WTC11 (cell line): Measurements from ENCODE around the gene ASB17.
A peak's percentile ranks its signal among the peaks of the same experiment; 100 is the strongest.

ENCODE experiments used
- ATF2 ChIP-seq: sonication (generic); formaldehyde crosslinking; IDR thresholded peaks from 2 replicates; pipeline ENCODE4 v1.8.1; 2022; ENCODE audit warnings: low read depth, missing genetic modification reagents, borderline replicate concordance
- ATF3 ChIP-seq: sonication (generic); formaldehyde crosslinking; conservative IDR thresholded peaks from 2 replicates; pipeline ENCODE4 v1.8.1; 2022; ENCODE audit warnings: mild to moderate bottlenecking, missing genetic modification reagents
- CREM ChIP-seq: sonication (generic); formaldehyde crosslinking; IDR thresholded peaks from 2 replicates; pipeline ENCODE4 v1.8.1; 2022; ENCODE audit warnings: mild to moderate bottlenecking, missing genetic modification reagents, moderate library complexity
- CTCF ChIP-seq: fragments of 200-600 bp; IDR thresholded peaks from 2 replicates; pipeline ENCODE4 v1.8.0; 2022; ENCODE audit warnings: antibody characterized with exemption
- EMX1 ChIP-seq: fragments of 250-450 bp; sonication (Bioruptor Pico); IDR thresholded peaks from 2 replicates; pipeline ENCODE4 v1.8.0; 2021; ENCODE audit warnings: mild to moderate bottlenecking
- MYBL2 ChIP-seq: sonication (generic); formaldehyde crosslinking; IDR thresholded peaks from 2 replicates; pipeline ENCODE4 v1.8.1; 2023; ENCODE audit warnings: mild to moderate bottlenecking, moderate library complexity, missing genetic modification reagents
- NR3C1 ChIP-seq: sonication (generic); formaldehyde crosslinking; conservative IDR thresholded peaks from 2 replicates; pipeline ENCODE4 v1.8.1; 2023; ENCODE audit warnings: low read depth, mild to moderate bottlenecking, missing genetic modification reagents
- SMAD3 ChIP-seq: sonication (generic); formaldehyde crosslinking; IDR thresholded peaks from 2 replicates; pipeline ENCODE4 v1.8.0; 2022; ENCODE audit warnings: missing genetic modification reagents, mild to moderate bottlenecking, borderline replicate concordance
- TCF7 ChIP-seq: sonication (generic); formaldehyde crosslinking; IDR thresholded peaks from 2 replicates; pipeline ENCODE4 v1.8.0; 2022; ENCODE audit warnings: mild to moderate bottlenecking, low read depth, missing genetic modification reagents, moderate library complexity
- ZNF121 ChIP-seq: sonication (generic); formaldehyde crosslinking; IDR thresholded peaks from 2 replicates; pipeline ENCODE4 v1.8.0; 2023; ENCODE audit warnings: missing genetic modification reagents

GRCh38 chr1:75908717-75909152 lies 23.5 kb downstream of the ASB17 start:
- TF ChIP-seq CTCF (peak; percentile 30; the same call in 1 of the 2 replicates), ATF3 (CRISPR knock-in tag) (no peak), ATF2 (CRISPR knock-in tag) (no peak), SMAD3 (CRISPR knock-in tag) (no peak), TCF7 (no peak), NR3C1 (CRISPR knock-in tag) (no peak), MYBL2 (CRISPR knock-in tag) (no peak), EMX1 (no peak), ZNF121 (CRISPR knock-in tag) (no peak), CREM (CRISPR knock-in tag) (no peak)
